Hematopoietic multipotent progenitor cell treated with erythropoietin and hydrocortisone succinate and interleukin-3 and kit ligand, for 17 days (in vitro differentiated cells): Measurements from ENCODE around the gene CRCP.
A peak's percentile ranks its signal among the peaks of the same experiment; 100 is the strongest.
"Not testable (repeated sequence)": the region's sequence is repeated elsewhere in the genome, so short reads cannot be mapped to it uniquely, and the experiment has no call there.

ENCODE experiments used
- DNase-seq: peaks from one replicate; pipeline ENCODE4 v3.0.0-alpha.2; 2015; ENCODE audit warnings: low spot score

The CRCP gene

GRCh38 chr7:66114743-66115649 lies at the start of gene CRCP:
Gene CRCP (plus strand): TSS chr7:66114847. CDS start chr7:66114963, 116 bp downstream.
- DNase-seq: peak; percentile 64

- no peak for DNase-seq
Measured at GRCh38 chr7:66069732-66070131, 44.9 kb upstream of the CRCP start.

- no peak for DNase-seq
Measured at GRCh38 chr7:66070222-66070621, 44.4 kb upstream of the CRCP start.

- DNase-seq: not testable (repeated sequence)
Measured at GRCh38 chr7:66072208-66072607, 42.4 kb upstream of the CRCP start.

GRCh38 chr7:66075590-66076461 lies 38.8 kb upstream of the CRCP start, which contains the start of gene ASL:
Gene ASL (plus strand): TSS chr7:66075819. CDS start chr7:66076082, 263 bp downstream.
- DNase-seq: peak; percentile 88

GRCh38 chr7:66076462-66077329 lies 38.0 kb upstream of the CRCP start:
- no peak for DNase-seq

- no peak for DNase-seq
Measured at GRCh38 chr7:66078067-66078466, 36.6 kb upstream of the CRCP start.

- no peak for DNase-seq
Measured at GRCh38 chr7:66082083-66082482, 32.6 kb upstream of the CRCP start.

GRCh38 chr7:66082886-66083415 lies 31.7 kb upstream of the CRCP start:
- DNase-seq: no peak

- no peak for DNase-seq
Measured at GRCh38 chr7:66083677-66084076, 31.0 kb upstream of the CRCP start.

GRCh38 chr7:66088861-66089838 lies 25.5 kb upstream of the CRCP start:
- no peak for DNase-seq

- no peak for DNase-seq
Measured at GRCh38 chr7:66092654-66093053, 22.0 kb upstream of the CRCP start.

GRCh38 chr7:66095010-66095409 lies 19.6 kb upstream of the CRCP start:
- no peak for DNase-seq

- no peak for DNase-seq
Measured at GRCh38 chr7:66099232-66099550, 15.5 kb upstream of the CRCP start.

GRCh38 chr7:66099551-66100407 lies 14.9 kb upstream of the CRCP start:
- DNase-seq: no peak

GRCh38 chr7:66100408-66101050 lies 14.1 kb upstream of the CRCP start:
- no peak for DNase-seq

GRCh38 chr7:66102168-66102567 lies 12.5 kb upstream of the CRCP start:
- DNase-seq: not testable (repeated sequence)

GRCh38 chr7:66103994-66104393 lies 10.7 kb upstream of the CRCP start:
- DNase-seq: not testable (repeated sequence)

- DNase-seq: no peak
Measured at GRCh38 chr7:66105263-66105748, 9.3 kb upstream of the CRCP start.
